ENCODE measurements around the gene HOXA6.

HOXA6 gene

GRCh38 chr7:27173956-27174873, 26.6 kb upstream of the HOXA6 start, which contains the start of gene HOXA10:
Gene HOXA10 (minus strand): TSS chr7:27174320. CDS start chr7:27174306, 14 bp downstream.
- H3K27me3 ChIP-seq (ENCODE audit: control insufficient read depth, insufficient read depth, low read length) = peaks cover 100% of the 10 kb centered on the region
- no peak within 1 kb of the TSS for H3K4me3 ChIP-seq (ENCODE audit: low read length)
- no peaks in the 10 kb centered on the region for H3K9me3 ChIP-seq (ENCODE audit: control insufficient read depth, low read length)
- H3K4me1 ChIP-seq (ENCODE audit: control insufficient read depth, insufficient read depth, low read length) = peaks cover 15% of the 10 kb centered on the region
- no peak within 1 kb of the TSS for H3K9ac ChIP-seq (ENCODE audit: low read length)
- H3K36me3 ChIP-seq (ENCODE audit: control insufficient read depth, insufficient read depth, low read length) = no peaks in the 10 kb centered on the region

- no peak overlapping the region for H3K4me3 ChIP-seq (ENCODE audit: low read length)
- peaks cover 100% of the 10 kb centered on the region for H3K27me3 ChIP-seq (ENCODE audit: control insufficient read depth, insufficient read depth, low read length)
- no peaks in the 10 kb centered on the region for H3K36me3 ChIP-seq (ENCODE audit: control insufficient read depth, insufficient read depth, low read length)
- H3K9me3 ChIP-seq (ENCODE audit: control insufficient read depth, low read length) = no peaks in the 10 kb centered on the region
- no peak overlapping the region for H3K9ac ChIP-seq (ENCODE audit: low read length)
- H3K4me1 ChIP-seq (ENCODE audit: control insufficient read depth, insufficient read depth, low read length) = peaks cover 15% of the 10 kb centered on the region
These were observed 26.0 kb upstream of the HOXA6 start for GRCh38 chr7:27173511-27173955.

- H3K9ac ChIP-seq (ENCODE audit: low read length) = no peak overlapping the region
- H3K4me3 ChIP-seq (ENCODE audit: low read length) = no peak overlapping the region
- peaks cover 100% of the 10 kb centered on the region for H3K27me3 ChIP-seq (ENCODE audit: control insufficient read depth, insufficient read depth, low read length)
These were observed 25.4 kb upstream of the HOXA6 start for GRCh38 chr7:27172823-27173510.

GRCh38 chr7:27172315-27172774, 24.8 kb upstream of the HOXA6 start:
- no peaks in the 10 kb centered on the region for H3K9me3 ChIP-seq (ENCODE audit: control insufficient read depth, low read length)
- no peaks in the 10 kb centered on the region for H3K36me3 ChIP-seq (ENCODE audit: control insufficient read depth, insufficient read depth, low read length)
- peaks cover 15% of the 10 kb centered on the region for H3K4me1 ChIP-seq (ENCODE audit: control insufficient read depth, insufficient read depth, low read length)
- H3K4me3 ChIP-seq (ENCODE audit: low read length) = no peak overlapping the region
- H3K9ac ChIP-seq (ENCODE audit: low read length) = no peak overlapping the region
- H3K27me3 ChIP-seq (ENCODE audit: control insufficient read depth, insufficient read depth, low read length) = peaks cover 100% of the 10 kb centered on the region

More at GRCh38 chr7:27172823-27173510, 25.4 kb upstream of the HOXA6 start:
- Histone ChIP-seq H3K36me3 (ENCODE audit: control insufficient read depth, insufficient read depth, low read length) (no peaks in the 10 kb centered on the region), H3K4me1 (ENCODE audit: control insufficient read depth, insufficient read depth, low read length) (peaks cover 15% of the 10 kb centered on the region), H3K9me3 (ENCODE audit: control insufficient read depth, low read length) (no peaks in the 10 kb centered on the region)

- Histone ChIP-seq H3K9ac (ENCODE audit: low read length) (no peak overlapping the region), H3K9me3 (ENCODE audit: control insufficient read depth, low read length) (no peaks in the 10 kb centered on the region), H3K4me3 (ENCODE audit: low read length) (no peak overlapping the region), H3K27me3 (ENCODE audit: control insufficient read depth, insufficient read depth, low read length) (peaks cover 100% of the 10 kb centered on the region), H3K4me1 (ENCODE audit: control insufficient read depth, insufficient read depth, low read length) (peaks cover 15% of the 10 kb centered on the region), H3K36me3 (ENCODE audit: control insufficient read depth, insufficient read depth, low read length) (no peaks in the 10 kb centered on the region)
These were observed 24.2 kb upstream of the HOXA6 start for GRCh38 chr7:27171637-27172314.

GRCh38 chr7:27171325-27171636, 23.7 kb upstream of the HOXA6 start:
- H3K9ac ChIP-seq (ENCODE audit: low read length) = no peak overlapping the region
- peaks cover 15% of the 10 kb centered on the region for H3K4me1 ChIP-seq (ENCODE audit: control insufficient read depth, insufficient read depth, low read length)
- H3K27me3 ChIP-seq (ENCODE audit: control insufficient read depth, insufficient read depth, low read length) = peaks cover 100% of the 10 kb centered on the region
- no peaks in the 10 kb centered on the region for H3K9me3 ChIP-seq (ENCODE audit: control insufficient read depth, low read length)
- H3K36me3 ChIP-seq (ENCODE audit: control insufficient read depth, insufficient read depth, low read length) = no peaks in the 10 kb centered on the region
- H3K4me3 ChIP-seq (ENCODE audit: low read length) = no peak overlapping the region

GRCh38 chr7:27170426-27171324, 23.1 kb upstream of the HOXA6 start:
- no peak overlapping the region for H3K4me3 ChIP-seq (ENCODE audit: low read length)
- H3K4me1 ChIP-seq (ENCODE audit: control insufficient read depth, insufficient read depth, low read length) = peaks cover 15% of the 10 kb centered on the region
- no peak overlapping the region for H3K9ac ChIP-seq (ENCODE audit: low read length)

GRCh38 chr7:27169658-27170425, 22.3 kb upstream of the HOXA6 start:
- H3K27me3 ChIP-seq (ENCODE audit: control insufficient read depth, insufficient read depth, low read length) = peaks cover 100% of the 10 kb centered on the region
- H3K4me3 ChIP-seq (ENCODE audit: low read length) = no peak overlapping the region
- peaks cover 15% of the 10 kb centered on the region for H3K4me1 ChIP-seq (ENCODE audit: control insufficient read depth, insufficient read depth, low read length)

More at GRCh38 chr7:27170426-27171324, 23.1 kb upstream of the HOXA6 start:
- peaks cover 100% of the 10 kb centered on the region for H3K27me3 ChIP-seq (ENCODE audit: control insufficient read depth, insufficient read depth, low read length)
- no peaks in the 10 kb centered on the region for H3K36me3 ChIP-seq (ENCODE audit: control insufficient read depth, insufficient read depth, low read length)
- no peaks in the 10 kb centered on the region for H3K9me3 ChIP-seq (ENCODE audit: control insufficient read depth, low read length)

GRCh38 chr7:27168265-27168947, 20.8 kb upstream of the HOXA6 start:
- H3K4me1 ChIP-seq (ENCODE audit: control insufficient read depth, insufficient read depth, low read length) = peaks cover 17% of the 10 kb centered on the region
- H3K4me3 ChIP-seq (ENCODE audit: low read length) = no peak overlapping the region
- H3K9ac ChIP-seq (ENCODE audit: low read length) = no peak overlapping the region
- peaks cover 100% of the 10 kb centered on the region for H3K27me3 ChIP-seq (ENCODE audit: control insufficient read depth, insufficient read depth, low read length)
- no peaks in the 10 kb centered on the region for H3K9me3 ChIP-seq (ENCODE audit: control insufficient read depth, low read length)
- no peaks in the 10 kb centered on the region for H3K36me3 ChIP-seq (ENCODE audit: control insufficient read depth, insufficient read depth, low read length)

More at GRCh38 chr7:27169658-27170425, 22.3 kb upstream of the HOXA6 start:
- no peak overlapping the region for H3K9ac ChIP-seq (ENCODE audit: low read length)
- no peaks in the 10 kb centered on the region for H3K36me3 ChIP-seq (ENCODE audit: control insufficient read depth, insufficient read depth, low read length)
- H3K9me3 ChIP-seq (ENCODE audit: control insufficient read depth, low read length) = no peaks in the 10 kb centered on the region

GRCh38 chr7:27167916-27168264, 20.3 kb upstream of the HOXA6 start:
- peaks cover 100% of the 10 kb centered on the region for H3K27me3 ChIP-seq (ENCODE audit: control insufficient read depth, insufficient read depth, low read length)
- peaks cover 17% of the 10 kb centered on the region for H3K4me1 ChIP-seq (ENCODE audit: control insufficient read depth, insufficient read depth, low read length)
- H3K36me3 ChIP-seq (ENCODE audit: control insufficient read depth, insufficient read depth, low read length) = no peaks in the 10 kb centered on the region
- no peaks in the 10 kb centered on the region for H3K9me3 ChIP-seq (ENCODE audit: control insufficient read depth, low read length)
- no peak overlapping the region for H3K9ac ChIP-seq (ENCODE audit: low read length)
- H3K4me3 ChIP-seq (ENCODE audit: low read length) = no peak overlapping the region
